ENCODE measurements around the gene DCD. TPM values are rescaled to one million over a fixed set of nuclear protein-coding genes. Genes with fewer than 3 reads are reported as not detected.

DCD gene
- total and polyA plus RNA-seq, 12 donors, result not detected

- Histone ChIP-seq H3K4me1 (no peaks in the 10 kb centered on the region), H3K27me3 (peaks cover 0 to 72% (median 51%) of the 10 kb centered on the region in 7 donors), H3K36me3 (no peaks in the 10 kb centered on the region), H3K4me3 (no peak overlapping the region), H3K27ac (no peak overlapping the region), H3K9me3 (peaks cover 0 to 9% (median 0%) of the 10 kb centered on the region in 11 donors)
- no peak for ATAC-seq
- DNase-seq, result no peak
- intact Hi-C loops (cut with DNase I), result no loop called here
- TF ChIP-seq CTCF (IDR thresholded peaks at IDR 0.05), result no peak
These were observed 22.6 kb downstream of the DCD start for GRCh38 chr12:54625598-54625997.

GRCh38 chr12:54624315-54625279 lies 23.6 kb downstream of the DCD start:
- no peak for ATAC-seq
- 41 to 42% methylated on average over 5 of the region's 5 CpGs for whole genome bisulfite sequencing, 2 donors
- TF ChIP-seq CTCF (IDR thresholded peaks at IDR 0.05), result no peak
- Histone ChIP-seq H3K27me3 (peaks cover 0 to 80% (median 53%) of the 10 kb centered on the region in 7 donors), H3K4me1 (no peaks in the 10 kb centered on the region), H3K4me3 (no peak overlapping the region), H3K9me3 (peaks cover 0 to 9% (median 0%) of the 10 kb centered on the region in 11 donors), H3K27ac (no peak overlapping the region), H3K36me3 (no peaks in the 10 kb centered on the region)
- intact Hi-C loops (cut with DNase I), result no loop called here
- no peak for DNase-seq

GRCh38 chr12:54622463-54623183 lies 25.5 kb downstream of the DCD start:
- intact Hi-C loops (cut with DNase I), result no loop called here
- peaks cover 0 to 66% (median 46%) of the 10 kb centered on the region in 7 donors for H3K27me3 ChIP-seq
- peaks cover 0 to 5% (median 0%) of the 10 kb centered on the region in 11 donors for H3K9me3 ChIP-seq

More at GRCh38 chr12:54622463-54623183, 25.5 kb downstream of the DCD start:
- no peak for DNase-seq
- no peak for ATAC-seq
- Histone ChIP-seq H3K27ac (no peak overlapping the region), H3K36me3 (no peaks in the 10 kb centered on the region), H3K4me1 (no peaks in the 10 kb centered on the region), H3K4me3 (no peak overlapping the region)
- TF ChIP-seq CTCF (IDR thresholded peaks at IDR 0.05), result peak in 1 of 9 donors; percentile 6

Measured in heart right ventricle (tissue), 16 donors.